Inferior parietal cortex (tissue), 1 donor: Measurements from ENCODE around the gene GRK2.

Source experiments
- DNase-seq: peaks from one replicate; pipeline ENCODE4 v3.0.0-alpha.2; 2016; ENCODE audit errors: extremely low spot score

The GRK2 gene

GRCh38 chr11:67254798-67255197 lies 11.5 kb upstream of the GRK2 start:
- no peak for DNase-seq

GRCh38 chr11:67255353-67255752 lies 10.9 kb upstream of the GRK2 start:
- no peak for DNase-seq

- no peak for DNase-seq
These were observed 10.4 kb upstream of the GRK2 start for GRCh38 chr11:67255864-67256263.

GRCh38 chr11:67256477-67257135 lies 9.7 kb upstream of the GRK2 start:
- DNase-seq, result no peak

GRCh38 chr11:67260406-67260805 lies 5.9 kb upstream of the GRK2 start:
- no peak for DNase-seq

GRCh38 chr11:67260885-67261639 lies 5.2 kb upstream of the GRK2 start:
- DNase-seq, result peak; percentile 52

- DNase-seq, result no peak
These were observed 4.7 kb upstream of the GRK2 start for GRCh38 chr11:67261640-67261945.

GRCh38 chr11:67261946-67262681 lies 4.2 kb upstream of the GRK2 start:
- peak; percentile 16 for DNase-seq

- DNase-seq, result peak; percentile 84
These were observed 3.3 kb upstream of the GRK2 start for GRCh38 chr11:67262731-67263675.

- no peak for DNase-seq
These were observed 2.0 kb upstream of the GRK2 start for GRCh38 chr11:67264260-67264659.

- no peak for DNase-seq
These were observed 1.2 kb upstream of the GRK2 start for GRCh38 chr11:67264877-67265632.

- peak; percentile 66 for DNase-seq
These were observed 432 bp upstream of the GRK2 start for GRCh38 chr11:67265633-67266448.

GRCh38 chr11:67267188-67268080 lies 1.2 kb downstream of the GRK2 start:
- DNase-seq, result peak; percentile 13

GRCh38 chr11:67268081-67268961 lies 2.0 kb downstream of the GRK2 start:
- no peak for DNase-seq

GRCh38 chr11:67268962-67269268 lies 2.6 kb downstream of the GRK2 start:
- no peak for DNase-seq

GRCh38 chr11:67269401-67270255 lies 3.4 kb downstream of the GRK2 start:
- peak; percentile 11 for DNase-seq
